NCI-H1092 (cell line): Measurements from ENCODE around the gene ATP1A3.

Experiments used
- DNase-seq: peaks from one replicate; lab custom pipeline; 2025; lab: John Stamatoyannopoulos, UW

ATP1A3 gene

GRCh38 chr19:41984961-41985360 is 9.1 kb downstream of the ATP1A3 start:
- DNase-seq = no peak

- no peak for DNase-seq
Observed at GRCh38 chr19:41981724-41982123, 12.3 kb downstream of the ATP1A3 start.

GRCh38 chr19:41978470-41978869 is 15.6 kb downstream of the ATP1A3 start:
- DNase-seq = no peak

DNA sequence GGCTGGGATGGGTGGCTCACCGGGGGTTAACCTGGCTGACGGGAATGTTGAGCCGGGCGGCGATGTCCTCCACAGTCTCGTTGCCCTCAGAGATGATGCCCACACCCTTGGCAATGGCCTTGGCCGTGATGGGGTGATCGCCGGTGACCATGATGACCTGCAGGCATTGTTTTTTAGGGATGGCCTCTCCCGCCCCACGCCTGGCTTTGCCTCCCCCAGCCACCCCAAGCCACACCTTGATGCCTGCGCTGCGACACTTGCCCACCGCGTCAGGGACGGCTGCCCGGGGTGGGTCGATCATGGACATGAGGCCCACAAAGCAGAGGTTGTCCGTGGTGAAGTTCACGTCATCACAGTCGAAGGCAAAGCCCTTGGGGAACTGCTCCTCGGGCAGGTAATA is 16.1 kb downstream of the ATP1A3 start:
- DNase-seq = no peak

- DNase-seq = no peak
Observed at GRCh38 chr19:41974652-41975051, 19.4 kb downstream of the ATP1A3 start.

DNA sequence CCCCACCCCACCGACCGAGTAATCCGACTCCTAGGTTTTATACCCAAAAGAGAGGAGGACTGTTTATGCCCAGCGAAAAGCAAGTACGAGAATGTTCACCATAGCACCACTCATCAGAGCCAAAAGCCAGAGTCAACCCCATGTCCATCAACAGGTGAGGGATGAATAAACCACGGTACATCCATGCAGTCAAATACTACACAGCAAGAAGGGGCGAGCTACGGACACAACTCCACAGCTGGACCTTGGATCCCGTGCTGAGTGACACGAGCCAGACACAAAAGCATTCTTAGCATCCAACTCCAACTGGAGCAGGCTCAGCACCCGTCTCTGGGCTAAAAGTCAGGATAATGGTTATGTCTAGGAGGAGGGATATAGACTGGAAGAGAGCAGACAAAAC is 22.7 kb downstream of the ATP1A3 start:
- DNase-seq = no peak

DNA sequence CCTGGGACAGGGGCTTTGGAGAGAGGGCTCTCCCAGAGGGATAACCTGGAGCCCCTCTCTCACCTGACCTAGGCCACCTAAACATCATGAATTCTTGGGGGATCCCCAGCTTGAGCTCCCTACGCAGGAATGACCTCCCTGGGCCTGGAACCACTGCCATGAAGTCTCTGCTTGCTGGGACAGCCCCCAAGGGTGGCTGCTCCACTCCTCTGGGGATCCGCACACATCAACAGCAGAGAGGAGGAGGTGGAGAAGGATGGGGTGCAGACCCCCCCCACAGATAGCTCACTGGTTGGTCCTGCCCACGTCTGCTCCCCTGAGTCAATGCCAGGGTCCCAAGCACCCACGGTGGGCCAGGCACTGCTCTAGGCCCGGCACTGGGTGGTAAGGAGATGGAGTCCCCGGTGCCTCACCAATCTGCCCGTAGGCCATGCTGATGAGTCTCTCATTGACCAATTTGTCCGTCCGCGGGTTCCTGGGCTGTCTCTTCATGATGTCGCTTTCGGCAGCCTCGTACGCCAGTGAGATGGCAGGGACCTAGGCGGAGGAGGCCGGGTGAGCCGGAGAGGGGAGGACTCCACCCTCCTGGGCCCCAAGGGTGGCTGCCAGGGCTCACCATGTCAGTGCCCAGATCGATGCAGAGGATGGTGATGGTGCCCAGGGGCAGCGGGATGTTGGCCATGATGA is 24.1 kb downstream of the ATP1A3 start:
- no peak for DNase-seq

DNA sequence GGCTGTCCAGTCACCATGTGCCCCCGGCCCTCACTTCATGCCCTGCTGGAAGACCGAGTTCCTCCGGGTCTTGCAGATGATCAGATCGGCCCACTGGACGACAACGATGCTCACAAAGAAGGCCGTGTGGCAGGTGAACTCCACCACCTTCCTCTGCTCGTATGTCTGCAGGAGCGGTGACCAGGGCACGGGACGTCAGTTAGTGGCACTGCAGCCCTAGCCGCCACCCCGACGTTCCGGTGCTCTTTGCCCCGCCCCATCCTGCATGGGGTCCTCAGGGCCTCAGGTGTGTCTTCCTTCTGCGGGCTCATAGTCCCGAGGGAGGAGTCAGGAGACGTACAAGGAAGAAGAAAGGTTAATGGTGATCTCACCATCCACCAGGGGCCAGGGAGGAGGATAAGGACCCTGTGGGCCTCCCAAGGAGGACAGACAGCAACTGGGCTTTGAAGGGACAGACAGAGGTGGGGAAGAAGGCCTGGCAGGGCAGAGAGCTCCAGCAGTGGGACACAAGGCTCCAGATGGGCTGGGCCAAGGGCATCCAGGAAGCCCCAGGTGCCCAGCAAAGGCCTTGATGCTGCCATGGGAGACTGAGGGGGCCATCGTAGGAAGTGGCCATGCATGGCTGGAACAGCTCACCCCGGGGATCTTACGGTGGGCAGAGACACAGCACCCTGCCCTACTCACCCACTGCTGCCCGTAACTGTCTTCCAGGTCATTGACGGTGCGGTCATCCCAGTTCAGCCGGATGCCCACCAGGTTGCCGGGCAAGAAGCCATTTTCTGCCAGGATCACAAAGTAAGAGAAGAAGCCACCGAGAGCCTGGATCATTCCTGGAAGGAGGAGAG is 25.1 kb downstream of the ATP1A3 start:
- DNase-seq = no peak

- DNase-seq = no peak
Observed at GRCh38 chr19:41967054-41967783, 26.8 kb downstream of the ATP1A3 start.

GRCh38 chr19:41965106-41965505 is 28.9 kb downstream of the ATP1A3 start:
- no peak for DNase-seq

GRCh38 chr19:41960973-41961372 is 33.1 kb downstream of the ATP1A3 start:
- DNase-seq = no peak

GRCh38 chr19:41959056-41960053 is 34.7 kb downstream of the ATP1A3 start, which contains the start of gene RABAC1:
Gene RABAC1, minus strand, starts transcription at chr19:41959321. Its CDS starts 29 bp downstream, at chr19:41959292.
- DNase-seq = peak; percentile 83

DNA sequence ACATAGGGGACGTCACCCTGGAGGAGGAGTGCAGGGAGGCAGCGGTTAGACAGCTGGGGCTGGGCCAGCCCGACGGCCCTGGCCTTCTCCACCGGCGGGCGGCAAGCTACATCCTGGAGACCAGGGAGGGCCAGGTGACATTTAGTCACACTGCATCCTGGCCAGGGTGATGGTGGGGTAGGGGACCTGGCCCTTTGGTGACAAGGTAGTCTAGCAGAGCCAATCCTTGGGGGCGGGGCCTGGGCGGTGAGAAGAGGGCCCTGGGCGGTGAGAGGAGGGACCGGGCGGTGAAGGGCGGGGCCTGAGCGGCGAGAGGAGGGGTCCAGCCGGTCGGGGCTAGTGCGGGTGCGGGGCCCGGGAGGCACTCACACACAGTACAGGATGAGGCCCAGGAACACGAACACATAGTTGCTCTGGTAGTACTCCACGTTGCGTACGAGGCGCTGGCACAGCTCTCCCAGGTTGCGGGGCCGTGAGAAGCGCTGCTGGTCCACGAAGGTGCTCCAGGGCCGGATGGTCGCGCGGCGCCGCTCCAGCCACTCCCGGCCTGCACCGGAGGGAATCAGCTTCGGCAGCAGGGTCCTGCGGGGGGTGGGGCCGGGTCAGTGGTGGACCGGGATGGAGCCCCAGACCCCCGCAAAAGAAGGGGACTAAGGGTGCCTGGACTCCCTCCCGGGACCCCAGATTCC is 35.5 kb downstream of the ATP1A3 start:
- peak; percentile 23 for DNase-seq

DNA sequence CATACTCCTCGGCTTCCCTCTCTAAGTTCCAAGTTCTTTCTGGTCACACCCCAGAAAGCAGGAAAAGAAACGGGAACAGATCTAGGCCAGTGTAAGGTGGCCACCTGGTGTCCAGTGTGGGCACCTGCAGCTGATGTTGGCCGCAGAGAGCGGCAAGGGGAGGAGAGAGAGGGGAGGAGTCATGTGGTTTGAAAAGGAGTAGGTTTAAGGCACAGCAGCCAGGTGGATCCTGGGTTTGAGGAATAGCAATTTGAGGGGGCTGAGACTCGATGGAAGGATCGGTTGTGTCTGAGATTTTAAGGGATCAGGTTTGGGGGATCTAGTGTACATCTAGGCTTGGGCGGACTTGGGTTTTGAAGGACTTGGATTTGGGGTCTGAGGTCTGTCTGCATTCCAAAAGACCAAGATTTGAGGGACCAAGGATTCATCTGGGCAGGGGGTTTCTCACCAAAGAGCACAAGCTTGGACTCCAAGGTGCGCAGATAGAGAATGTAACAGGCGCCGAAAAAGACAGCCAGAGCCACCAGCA is 36.1 kb downstream of the ATP1A3 start:
- DNase-seq = peak; percentile 58

- no peak for DNase-seq
Observed at GRCh38 chr19:41957161-41957837, 36.7 kb downstream of the ATP1A3 start.

DNA sequence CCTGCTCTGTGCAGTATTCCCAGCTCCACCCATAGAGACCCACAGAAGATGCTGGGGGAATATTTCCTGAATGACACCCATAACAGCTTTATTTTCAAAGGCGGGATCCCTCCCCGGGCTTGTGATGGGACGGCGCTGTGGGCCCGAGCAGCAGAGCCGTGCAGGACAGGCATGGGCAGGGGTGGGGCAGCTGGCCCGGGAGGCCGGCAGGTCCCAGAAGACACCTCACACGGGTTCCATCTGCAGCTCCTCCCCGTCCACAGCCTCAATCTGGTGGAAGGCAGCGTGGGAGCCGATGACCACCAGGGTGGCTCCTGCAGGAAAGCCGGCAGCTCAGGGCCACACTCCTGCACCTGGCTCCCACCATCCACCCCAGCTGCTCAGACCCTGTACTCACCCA is 37.4 kb downstream of the ATP1A3 start:
- no peak for DNase-seq

- no peak for DNase-seq
Observed at GRCh38 chr19:41955521-41955920, 38.5 kb downstream of the ATP1A3 start.

- DNase-seq = peak; percentile 54
Observed at GRCh38 chr19:41951686-41952172, 42.3 kb downstream of the ATP1A3 start.

GRCh38 chr19:41947091-41947490 is 46.9 kb downstream of the ATP1A3 start:
- DNase-seq = no peak
